HG02571 (cell line): ENCODE measurements around the gene C2orf68.
"Not testable (repeated sequence)": the region's sequence is repeated elsewhere in the genome, so short reads cannot be mapped to it uniquely, and the experiment has no call there.

Experiments
- ATAC-seq: cut with Tn5 transposase; IDR thresholded peaks from one replicate; pipeline ENCODE4 v1.9.1; 2021; ENCODE audit warnings: mild to moderate bottlenecking, moderate library complexity; ENCODE audit not compliant: unreplicated experiment

C2orf68 gene

GRCh38 chr2:85611705-85612587, at the start of gene C2orf68:
TSS of gene C2orf68 (minus strand) at chr2:85612066. CDS start at chr2:85611984, 82 bp downstream.
- peak; percentile 79 for ATAC-seq

- no peak for ATAC-seq
Observed at GRCh38 chr2:85661139-85661858, 49.4 kb upstream of the C2orf68 start.

GRCh38 chr2:85660725-85661124, 48.9 kb upstream of the C2orf68 start:
- ATAC-seq = no peak

- ATAC-seq = not testable (repeated sequence)
Observed at GRCh38 chr2:85660301-85660700, 48.4 kb upstream of the C2orf68 start.

GRCh38 chr2:85659324-85659981, 47.6 kb upstream of the C2orf68 start:
- ATAC-seq = no peak

GRCh38 chr2:85657399-85657798, 45.5 kb upstream of the C2orf68 start:
- ATAC-seq = not testable (repeated sequence)

- no peak for ATAC-seq
Observed at GRCh38 chr2:85656468-85656867, 44.6 kb upstream of the C2orf68 start.

GRCh38 chr2:85655961-85656417, 44.1 kb upstream of the C2orf68 start:
- no peak for ATAC-seq

GRCh38 chr2:85653996-85654395, 42.1 kb upstream of the C2orf68 start:
- no peak for ATAC-seq

- ATAC-seq = no peak
Observed at GRCh38 chr2:85652056-85652455, 40.2 kb upstream of the C2orf68 start.

- ATAC-seq = no peak
Observed at GRCh38 chr2:85651097-85651496, 39.2 kb upstream of the C2orf68 start.

GRCh38 chr2:85650456-85650855, 38.6 kb upstream of the C2orf68 start:
- no peak for ATAC-seq

- no peak for ATAC-seq
Observed at GRCh38 chr2:85649201-85650190, 37.6 kb upstream of the C2orf68 start.

GRCh38 chr2:85648619-85649018, 36.8 kb upstream of the C2orf68 start:
- ATAC-seq = no peak

GRCh38 chr2:85647823-85648526, 36.1 kb upstream of the C2orf68 start:
- ATAC-seq = no peak

- no peak for ATAC-seq
Observed at GRCh38 chr2:85646166-85646565, 34.3 kb upstream of the C2orf68 start.

- no peak for ATAC-seq
Observed at GRCh38 chr2:85644909-85645308, 33.0 kb upstream of the C2orf68 start.

GRCh38 chr2:85642725-85643124, 30.9 kb upstream of the C2orf68 start:
- ATAC-seq = no peak

GRCh38 chr2:85635636-85636035, 23.8 kb upstream of the C2orf68 start:
- ATAC-seq = no peak

GRCh38 chr2:85635011-85635410, 23.1 kb upstream of the C2orf68 start:
- no peak for ATAC-seq
